NT2/D1 (cell line): ENCODE measurements around the gene PDGFC.

Experiments
- DNase-seq: peaks from one replicate; pipeline ENCODE4 v3.0.0-alpha.2; 2011; ENCODE audit warnings: low read depth, low spot score
- H3K27me3 ChIP-seq: 2 replicates; pipeline ENCODE4 v1.6.0; 2011; ENCODE audit warnings: mild to moderate bottlenecking; ENCODE audit not compliant: insufficient read length, insufficient read depth
- H3K36me3 ChIP-seq: 2 replicates; pipeline ENCODE4 v1.6.1; 2011; ENCODE audit warnings: mild to moderate bottlenecking, low read length, mixed read lengths; ENCODE audit not compliant: insufficient read depth, insufficient read length
- H3K4me1 ChIP-seq: 2 replicates; pipeline ENCODE4 v1.5.1; 2011; ENCODE audit not compliant: insufficient read depth, insufficient read length
- H3K4me3 ChIP-seq: 2 replicates; pipeline ENCODE4 v1.5.1; 2011; ENCODE audit warnings: low read depth; ENCODE audit not compliant: insufficient read length
- H3K9ac ChIP-seq: 2 replicates; pipeline ENCODE4 v1.6.0; 2011; ENCODE audit warnings: low read depth; ENCODE audit not compliant: insufficient read length
- H3K9me3 ChIP-seq: 2 replicates; pipeline ENCODE4 v1.5.1; 2011; ENCODE audit warnings: mild to moderate bottlenecking, low read length; ENCODE audit not compliant: insufficient read depth
- SUZ12 ChIP-seq: IDR thresholded peaks from 2 replicates; pipeline ENCODE4 v1.6.1; 2011; ENCODE audit not compliant: insufficient read length, insufficient read depth; ENCODE audit errors: extremely low read depth
- YY1 ChIP-seq: IDR thresholded peaks from 2 replicates; pipeline ENCODE4 v1.6.1; 2011; ENCODE audit not compliant: insufficient read length, insufficient read depth
- ZNF274 ChIP-seq: IDR thresholded peaks from 2 replicates; pipeline ENCODE4 v1.6.1; 2011; ENCODE audit warnings: mild to moderate bottlenecking, low read depth, low read length

The PDGFC gene

GRCh38 chr4:156962528-156962974 lies 9.0 kb downstream of the PDGFC start:
- H3K9ac ChIP-seq = no peak overlapping the region
- no peak for DNase-seq
- TF ChIP-seq SUZ12 (no peak), ZNF274 (no peak), YY1 (no peak)
- H3K4me3 ChIP-seq = no peak overlapping the region
- no peaks in the 10 kb centered on the region for H3K4me1 ChIP-seq
- H3K36me3 ChIP-seq = no peaks in the 10 kb centered on the region
- no peaks in the 10 kb centered on the region for H3K27me3 ChIP-seq
- H3K9me3 ChIP-seq = no peaks in the 10 kb centered on the region; the same call in 1 of the 2 replicates

GRCh38 chr4:156962058-156962358 lies 9.6 kb downstream of the PDGFC start:
- Histone ChIP-seq H3K36me3 (no peaks in the 10 kb centered on the region), H3K9ac (no peak overlapping the region), H3K9me3 (no peaks in the 10 kb centered on the region), H3K27me3 (no peaks in the 10 kb centered on the region), H3K4me1 (no peaks in the 10 kb centered on the region), H3K4me3 (no peak overlapping the region)
- TF ChIP-seq ZNF274 (no peak), YY1 (no peak)
- DNase-seq = no peak

- Histone ChIP-seq H3K9ac (no peak overlapping the region), H3K4me1 (no peaks in the 10 kb centered on the region), H3K9me3 (no peaks in the 10 kb centered on the region), H3K4me3 (no peak overlapping the region), H3K27me3 (no peaks in the 10 kb centered on the region), H3K36me3 (no peaks in the 10 kb centered on the region)
- DNase-seq = no peak
- TF ChIP-seq YY1 (no peak), ZNF274 (no peak)
Observed at GRCh38 chr4:156961196-156962057, 10.2 kb downstream of the PDGFC start.

DNA sequence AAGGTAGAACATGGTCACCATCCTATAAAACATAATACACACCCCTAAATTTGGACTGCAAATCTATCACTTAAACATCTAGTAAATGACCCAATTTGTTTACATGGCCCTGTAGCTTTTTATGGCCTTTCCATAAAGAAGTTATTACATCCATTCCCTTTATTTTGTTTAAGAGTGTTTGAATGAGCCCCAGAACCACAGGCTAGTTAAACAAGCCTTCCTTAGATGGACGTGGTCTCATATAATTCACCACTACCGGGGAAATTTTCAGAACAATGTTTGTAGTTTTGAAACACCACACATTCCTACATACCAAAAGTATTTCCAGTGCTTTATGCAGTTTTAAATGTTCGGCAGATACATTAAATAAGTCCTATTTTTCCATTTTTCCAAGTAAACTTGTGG lies 12.3 kb downstream of the PDGFC start:
- no peak overlapping the region for H3K9ac ChIP-seq
- H3K27me3 ChIP-seq = no peaks in the 10 kb centered on the region
- DNase-seq = no peak
- no peaks in the 10 kb centered on the region for H3K36me3 ChIP-seq
- H3K9me3 ChIP-seq = no peaks in the 10 kb centered on the region
- TF ChIP-seq SUZ12 = no peak
- no peak for TF ChIP-seq ZNF274
- no peak for TF ChIP-seq YY1
- H3K4me3 ChIP-seq = no peak overlapping the region
- no peaks in the 10 kb centered on the region for H3K4me1 ChIP-seq

DNA sequence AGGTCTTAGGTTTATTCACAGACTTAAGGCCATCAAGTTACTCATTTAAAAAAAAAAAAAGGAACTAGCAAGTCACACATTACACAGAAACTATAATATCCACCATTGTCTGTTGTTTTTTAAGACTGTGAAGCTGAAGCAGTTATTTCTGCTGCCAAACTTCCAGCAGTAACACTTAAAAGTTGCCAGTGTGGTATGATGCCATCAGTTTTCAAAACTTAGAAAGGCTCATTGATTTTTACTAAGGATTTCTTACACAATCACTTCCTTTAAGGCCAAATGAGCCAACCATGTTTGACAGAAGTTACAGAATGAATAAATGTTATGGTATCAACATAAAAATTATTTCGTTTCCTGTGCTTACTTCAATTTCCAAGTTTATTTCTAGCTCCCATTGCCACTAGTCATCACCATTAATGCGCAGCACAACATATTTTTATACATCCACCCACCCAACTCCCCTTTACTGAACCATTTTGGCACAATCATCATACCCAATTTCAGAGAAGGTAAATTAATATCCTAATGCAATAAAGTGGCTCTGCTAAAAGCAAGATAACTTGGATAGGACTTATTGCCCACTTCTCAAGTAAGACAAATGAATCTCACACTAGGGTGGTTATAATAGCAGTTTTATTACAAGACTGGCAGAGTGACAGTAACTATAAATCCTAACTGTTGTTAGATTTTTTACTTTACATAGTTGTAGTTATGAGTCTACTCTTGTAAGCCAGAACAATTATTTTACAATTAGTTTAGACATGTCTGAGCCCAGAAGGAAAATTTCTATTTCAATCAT lies 13.1 kb downstream of the PDGFC start:
- H3K4me1 ChIP-seq = no peaks in the 10 kb centered on the region
- no peak for DNase-seq
- no peak for TF ChIP-seq SUZ12
- H3K27me3 ChIP-seq = no peaks in the 10 kb centered on the region
- no peak overlapping the region for H3K9ac ChIP-seq
- no peaks in the 10 kb centered on the region for H3K9me3 ChIP-seq
- H3K36me3 ChIP-seq = no peaks in the 10 kb centered on the region
- H3K4me3 ChIP-seq = no peak overlapping the region

- Histone ChIP-seq H3K9ac (no peak overlapping the region), H3K4me1 (no peaks in the 10 kb centered on the region), H3K4me3 (no peak overlapping the region), H3K9me3 (no peaks in the 10 kb centered on the region), H3K27me3 (no peaks in the 10 kb centered on the region), H3K36me3 (no peaks in the 10 kb centered on the region)
- TF ChIP-seq SUZ12 (no peak), ZNF274 (no peak), YY1 (no peak)
- DNase-seq = no peak
Observed at GRCh38 chr4:156957556-156957955, 14.0 kb downstream of the PDGFC start.

DNA sequence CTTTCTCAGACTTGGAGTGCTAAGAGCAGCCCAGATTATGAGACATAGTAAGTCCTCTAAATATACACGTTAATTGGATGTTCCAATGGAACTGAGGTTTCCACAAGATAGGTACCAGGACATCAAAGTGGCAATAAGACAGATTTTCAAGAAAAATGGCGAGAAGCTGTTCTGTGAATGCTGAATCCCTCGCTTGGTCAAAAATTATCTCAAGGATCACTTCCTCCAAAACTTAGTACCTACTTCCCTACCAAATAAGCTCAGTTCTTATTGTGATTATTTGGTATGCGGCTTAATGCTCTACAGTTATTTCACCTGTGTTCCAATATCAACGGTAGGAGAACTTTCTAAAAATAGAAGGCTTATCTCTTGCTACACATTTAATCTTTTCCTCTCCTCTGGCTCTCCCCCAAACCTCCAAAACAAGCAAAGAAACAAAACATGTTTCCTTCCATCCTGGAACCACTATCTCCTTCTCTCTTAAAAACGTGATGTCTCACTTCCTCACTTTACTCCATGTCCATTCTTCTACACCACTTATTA lies 14.7 kb downstream of the PDGFC start:
- H3K27me3 ChIP-seq = no peaks in the 10 kb centered on the region
- DNase-seq = no peak
- TF ChIP-seq SUZ12 (no peak), ZNF274 (no peak), YY1 (no peak)
- no peaks in the 10 kb centered on the region for H3K36me3 ChIP-seq
- H3K4me3 ChIP-seq = no peak overlapping the region
- no peaks in the 10 kb centered on the region for H3K4me1 ChIP-seq
- H3K9me3 ChIP-seq = no peaks in the 10 kb centered on the region
- H3K9ac ChIP-seq = no peak overlapping the region
